Epithelial cell of esophagus (primary cell): ENCODE results near the gene MAL.

Experiments
- DNase-seq: peaks from one replicate; pipeline ENCODE4 v3.0.0; 2010; ENCODE audit warnings: low read depth
- H3K4me3 ChIP-seq: 2 replicates; pipeline ENCODE4 v1.5.1; 2011; ENCODE audit warnings: mild to moderate bottlenecking, low read length, control low read depth
- TF ChIP-seq, protein P1 (sequence below): IDR thresholded peaks from 2 replicates; pipeline ENCODE4 v1.5.1; 2011; ENCODE audit warnings: low read depth, mild to moderate bottlenecking, low read length, control low read depth, inconsistent platforms; ENCODE audit not compliant: insufficient read depth; ENCODE audit errors: missing control alignments

The MAL gene

DNA sequence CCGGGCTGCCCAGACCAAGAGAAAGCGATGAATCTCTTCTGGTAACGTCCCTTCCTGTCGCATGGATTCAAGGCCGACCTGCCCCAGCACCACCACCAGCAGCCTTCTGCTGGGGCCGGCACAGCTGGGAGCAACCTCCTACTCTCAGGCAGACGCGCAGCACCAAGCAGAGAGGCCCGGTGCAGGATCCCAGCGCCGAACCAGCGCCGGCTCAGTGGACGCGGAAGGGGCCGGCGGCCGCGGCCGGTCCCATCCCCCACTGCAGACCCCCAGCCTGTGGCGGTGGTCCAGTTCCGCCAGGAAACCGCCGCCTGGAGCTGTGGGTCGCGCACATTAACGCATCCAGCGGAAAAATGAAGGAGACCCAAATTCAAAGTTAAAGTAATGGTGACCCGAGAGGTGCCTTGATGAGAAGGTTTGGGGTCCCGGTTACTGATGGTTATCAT lies 525 bp upstream of the MAL start:
- no peak overlapping the region for H3K4me3 ChIP-seq

DNA sequence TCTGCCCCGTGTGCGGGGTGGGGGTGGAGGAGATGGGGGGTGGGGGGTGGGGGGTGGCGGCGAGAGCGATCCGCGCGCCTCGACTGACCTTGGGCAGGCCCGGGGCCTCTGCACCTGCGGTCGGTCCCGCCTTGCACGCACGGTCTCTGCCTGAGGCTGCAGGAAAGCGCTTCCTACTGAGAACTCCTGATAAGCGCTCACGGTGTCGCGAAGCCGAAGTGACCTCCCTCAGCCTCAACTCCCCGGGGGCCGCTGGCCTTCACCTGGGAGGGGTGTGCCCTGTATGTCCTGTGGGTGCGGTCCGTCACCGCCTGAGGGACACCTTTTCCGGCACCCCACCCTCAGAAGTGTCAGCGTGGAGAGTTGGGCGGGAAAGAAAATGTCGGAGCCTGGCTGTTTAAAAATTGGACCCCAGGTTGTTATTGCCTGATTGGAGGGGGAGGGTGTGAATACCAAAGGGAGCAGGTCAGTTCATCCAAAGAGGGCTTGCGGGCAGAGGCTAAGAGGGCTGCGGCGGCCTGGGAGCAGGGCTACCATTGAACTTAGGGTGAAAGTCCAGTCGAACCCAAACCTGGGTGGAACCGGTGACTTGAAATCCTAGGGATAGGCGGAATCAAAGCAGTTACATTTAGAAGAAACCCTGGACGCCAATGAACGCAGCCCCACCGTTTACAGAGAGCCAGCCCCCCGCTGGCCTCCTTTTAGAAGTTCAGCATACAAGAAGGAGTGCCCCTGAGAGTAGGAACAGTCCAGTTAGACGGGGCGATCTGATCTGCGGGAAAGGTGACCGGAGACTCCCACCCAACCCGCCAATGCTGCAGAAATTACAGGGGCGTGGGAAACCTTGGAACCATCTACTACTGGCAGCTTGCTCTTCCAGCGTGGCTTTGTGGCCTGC lies 1.2 kb downstream of the MAL start:
- DNase-seq: no peak
- TF ChIP-seq, protein P1, sequence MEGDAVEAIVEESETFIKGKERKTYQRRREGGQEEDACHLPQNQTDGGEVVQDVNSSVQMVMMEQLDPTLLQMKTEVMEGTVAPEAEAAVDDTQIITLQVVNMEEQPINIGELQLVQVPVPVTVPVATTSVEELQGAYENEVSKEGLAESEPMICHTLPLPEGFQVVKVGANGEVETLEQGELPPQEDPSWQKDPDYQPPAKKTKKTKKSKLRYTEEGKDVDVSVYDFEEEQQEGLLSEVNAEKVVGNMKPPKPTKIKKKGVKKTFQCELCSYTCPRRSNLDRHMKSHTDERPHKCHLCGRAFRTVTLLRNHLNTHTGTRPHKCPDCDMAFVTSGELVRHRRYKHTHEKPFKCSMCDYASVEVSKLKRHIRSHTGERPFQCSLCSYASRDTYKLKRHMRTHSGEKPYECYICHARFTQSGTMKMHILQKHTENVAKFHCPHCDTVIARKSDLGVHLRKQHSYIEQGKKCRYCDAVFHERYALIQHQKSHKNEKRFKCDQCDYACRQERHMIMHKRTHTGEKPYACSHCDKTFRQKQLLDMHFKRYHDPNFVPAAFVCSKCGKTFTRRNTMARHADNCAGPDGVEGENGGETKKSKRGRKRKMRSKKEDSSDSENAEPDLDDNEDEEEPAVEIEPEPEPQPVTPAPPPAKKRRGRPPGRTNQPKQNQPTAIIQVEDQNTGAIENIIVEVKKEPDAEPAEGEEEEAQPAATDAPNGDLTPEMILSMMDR: no peak
- H3K4me3 ChIP-seq: no peak overlapping the region

More for the DNA sequence above, 525 bp upstream of the MAL start:
- TF ChIP-seq, protein P1: no peak
- DNase-seq: no peak

DNA sequence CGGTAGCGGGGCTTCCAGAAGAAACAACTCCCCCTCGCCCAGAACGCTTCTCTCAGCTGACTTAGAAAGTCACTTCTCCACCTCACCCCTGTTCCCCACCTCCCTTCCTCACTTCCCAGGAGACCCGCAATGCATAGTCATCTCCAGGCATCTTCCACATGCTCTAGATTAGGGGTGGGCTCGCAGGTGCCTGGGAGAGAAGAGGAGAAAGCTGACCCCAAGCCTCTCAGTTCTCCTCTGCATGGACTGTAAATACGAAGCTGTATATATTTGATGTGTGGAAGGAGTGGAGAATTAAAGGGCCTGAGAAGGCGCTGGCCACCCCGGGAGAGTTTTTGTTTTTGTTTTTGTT lies 1.8 kb downstream of the MAL start:
- no peak for DNase-seq
- no peak overlapping the region for H3K4me3 ChIP-seq
- TF ChIP-seq, protein P1: no peak

DNA sequence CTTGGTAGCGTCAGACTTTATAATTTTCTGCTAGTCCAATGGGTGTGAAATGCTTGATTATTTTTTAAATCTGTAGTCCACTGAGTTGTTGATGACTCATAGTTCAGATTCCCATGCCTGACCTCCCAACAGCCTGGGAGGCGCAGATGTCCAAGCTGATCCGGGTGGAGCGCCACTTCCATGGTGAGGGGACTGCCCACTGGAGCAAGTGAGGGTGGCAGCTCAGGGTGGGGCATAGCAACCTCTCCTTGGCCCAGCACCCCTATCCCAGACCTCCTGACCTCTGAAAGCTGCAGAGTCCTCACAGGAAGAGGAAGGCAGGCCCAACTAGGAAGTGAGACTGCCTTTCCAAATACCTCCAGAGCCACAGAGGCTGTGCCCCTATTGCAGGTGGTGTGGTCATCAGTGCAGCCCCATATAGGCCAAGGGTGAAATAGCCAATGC lies 4.4 kb downstream of the MAL start:
- no peak overlapping the region for H3K4me3 ChIP-seq
- TF ChIP-seq, protein P1: no peak
- no peak for DNase-seq

DNA sequence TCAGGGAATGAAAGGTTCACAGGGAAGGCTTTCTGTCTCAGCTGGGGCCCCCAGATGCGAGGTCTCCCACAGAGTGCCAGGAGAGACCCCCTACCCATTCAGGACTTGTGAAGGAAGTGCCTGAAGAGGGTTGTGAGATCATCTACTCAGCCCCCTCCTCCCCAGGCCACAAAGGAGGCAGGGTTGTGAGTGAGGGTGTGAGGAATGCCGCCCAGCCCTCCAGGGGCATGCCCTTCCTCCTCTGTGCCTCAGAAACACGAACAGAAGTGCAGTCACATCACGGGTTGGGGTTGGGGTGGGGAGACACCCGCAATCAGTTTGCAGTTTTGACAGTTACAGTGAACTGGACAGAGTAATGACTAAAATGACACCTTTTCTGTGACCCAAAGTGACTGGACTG lies 5.0 kb downstream of the MAL start:
- no peak for DNase-seq
- TF ChIP-seq, protein P1: no peak
- no peak overlapping the region for H3K4me3 ChIP-seq

DNA sequence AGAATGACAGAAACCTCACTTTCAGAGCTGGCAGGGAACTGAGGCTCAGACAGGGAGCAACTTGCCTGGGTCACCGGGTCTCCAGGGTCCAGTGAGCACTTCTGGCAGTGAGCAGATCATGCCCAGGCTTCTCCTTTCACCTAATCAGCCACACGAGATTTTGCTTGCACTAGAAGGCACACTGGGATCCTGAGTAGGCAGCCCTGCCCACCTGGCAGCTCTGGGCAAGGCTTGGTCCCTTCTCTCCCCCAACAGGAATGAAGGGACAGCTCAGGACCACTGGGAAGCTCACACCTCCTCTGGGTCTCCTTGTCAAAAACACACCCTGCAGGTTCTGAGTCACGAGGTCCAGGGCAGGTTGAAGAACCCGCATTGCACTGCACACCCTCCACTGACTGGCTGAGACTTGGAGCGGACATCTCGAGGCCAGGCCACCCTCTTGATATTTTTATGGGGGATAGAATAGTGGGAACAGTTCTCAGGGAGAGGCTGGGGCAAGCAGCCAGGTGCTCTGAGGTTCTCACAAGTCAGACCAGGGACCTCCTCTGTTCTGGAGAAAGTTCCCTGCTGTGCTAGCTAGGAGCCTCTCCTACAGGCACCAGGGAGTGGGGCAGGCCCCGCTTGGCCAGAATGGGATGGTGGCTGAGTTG lies 5.7 kb downstream of the MAL start:
- DNase-seq: no peak
- TF ChIP-seq, protein P1: no peak
- H3K4me3 ChIP-seq: no peak overlapping the region
